K562 (cell line): ENCODE measurements around the gene GABRB3.

ENCODE experiments used
- CBX3 ChIP-seq, 2 experiments: IDR thresholded peaks; 1 replicate in 1 of 2; 2 replicates in 1 of 2; pipeline ENCODE4 v1.6.1; 2012; ENCODE audit warnings: inconsistent platforms in 2 of 2, low read length in 2 of 2, borderline replicate concordance in 1 of 2, control low read depth in 1 of 2
- EZH2 ChIP-seq: IDR thresholded peaks from 2 replicates; pipeline ENCODE4 v1.6.1; 2012; ENCODE audit warnings: low read depth, mild to moderate bottlenecking, inconsistent platforms, low read length, borderline replicate concordance
- POU5F1 ChIP-seq: fragments of 150-350 bp; IDR thresholded peaks from 2 replicates; pipeline ENCODE4 v1.6.1; 2014; ENCODE audit warnings: borderline replicate concordance, low read length, low read depth, mild to moderate bottlenecking; ENCODE audit not compliant: partially characterized antibody
- TAF1 ChIP-seq: IDR thresholded peaks from 2 replicates; pipeline ENCODE4 v1.6.1; 2011; ENCODE audit warnings: mild to moderate bottlenecking, low read length, moderate library complexity; ENCODE audit not compliant: insufficient read depth, control insufficient read depth, severe bottlenecking; ENCODE audit errors: extremely low read depth
- TF ChIP-seq, protein P1 (sequence below), 2 experiments: fragments of 450-650 bp in 1 of 2; sonication (generic) in 1 of 2; formaldehyde crosslinking; conservative IDR thresholded peaks; 2 replicates each; pipeline versions ENCODE4 v1.4.0 to v1.8.1; 2020 to 2022; ENCODE audit warnings: mild to moderate bottlenecking in 1 of 2, missing genetic modification reagents in 1 of 2
- TF ChIP-seq, protein P2 (sequence below): IDR thresholded peaks from 2 replicates; pipeline ENCODE4 v1.6.1; 2012; ENCODE audit warnings: low read depth, low read length, improper control_type of control experiment, borderline replicate concordance

DNA sequence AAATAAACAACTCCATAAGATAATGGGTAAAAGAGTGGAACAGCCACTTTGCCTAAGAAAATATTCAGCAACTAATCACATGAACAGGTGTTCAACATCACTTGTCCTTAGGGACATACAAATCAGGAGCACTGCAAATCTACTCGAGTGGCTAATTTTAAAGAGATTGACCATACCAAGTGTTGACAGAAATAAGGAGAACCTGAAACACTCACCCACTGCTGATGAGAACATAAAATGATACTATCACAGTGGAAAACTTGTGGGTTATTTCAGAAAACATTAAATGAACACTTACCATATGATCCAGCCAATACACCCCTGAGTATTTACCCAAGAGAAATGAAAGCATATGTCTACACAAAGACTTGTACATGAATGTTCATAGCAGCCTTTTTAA is 70.5 kb downstream of the GABRB3 start:
- no peak for TF ChIP-seq EZH2
- no peak for TF ChIP-seq POU5F1
- no peak for TF ChIP-seq CBX3 (IDR thresholded peaks at IDR 0.05; ENCODE audit: borderline replicate concordance in 1 of 2, low read length in 2 of 2)
- TF ChIP-seq, protein P1, sequence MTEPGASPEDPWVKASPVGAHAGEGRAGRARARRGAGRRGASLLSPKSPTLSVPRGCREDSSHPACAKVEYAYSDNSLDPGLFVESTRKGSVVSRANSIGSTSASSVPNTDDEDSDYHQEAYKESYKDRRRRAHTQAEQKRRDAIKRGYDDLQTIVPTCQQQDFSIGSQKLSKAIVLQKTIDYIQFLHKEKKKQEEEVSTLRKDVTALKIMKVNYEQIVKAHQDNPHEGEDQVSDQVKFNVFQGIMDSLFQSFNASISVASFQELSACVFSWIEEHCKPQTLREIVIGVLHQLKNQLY (CRISPR knock-in tag; conservative IDR thresholded peaks at IDR 0.05) = no peak
- TF ChIP-seq TAF1 = no peak
- TF ChIP-seq, protein P2, sequence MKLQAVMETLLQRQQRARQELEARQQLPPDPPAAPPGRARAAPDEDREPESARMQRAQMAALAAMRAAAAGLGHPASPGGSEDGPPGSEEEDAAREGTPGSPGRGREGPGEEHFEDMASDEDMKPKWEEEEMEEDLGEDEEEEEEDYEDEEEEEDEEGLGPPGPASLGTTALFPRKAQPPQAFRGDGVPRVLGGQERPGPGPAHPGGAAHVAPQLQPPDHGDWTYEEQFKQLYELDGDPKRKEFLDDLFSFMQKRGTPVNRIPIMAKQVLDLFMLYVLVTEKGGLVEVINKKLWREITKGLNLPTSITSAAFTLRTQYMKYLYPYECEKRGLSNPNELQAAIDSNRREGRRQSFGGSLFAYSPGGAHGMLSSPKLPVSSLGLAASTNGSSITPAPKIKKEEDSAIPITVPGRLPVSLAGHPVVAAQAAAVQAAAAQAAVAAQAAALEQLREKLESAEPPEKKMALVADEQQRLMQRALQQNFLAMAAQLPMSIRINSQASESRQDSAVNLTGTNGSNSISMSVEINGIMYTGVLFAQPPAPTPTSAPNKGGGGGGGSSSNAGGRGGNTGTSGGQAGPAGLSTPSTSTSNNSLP = no peak
